Suprapubic skin (tissue), 4 donors: ENCODE data around the gene LDHB. TPM values are rescaled to one million over a fixed set of nuclear protein-coding genes. Genes with fewer than 3 reads are reported as not detected.
"Not testable (repeated sequence)": the region's sequence is repeated elsewhere in the genome, so short reads cannot be mapped to it uniquely, and the experiment has no call there.

Source experiments
- DNase-seq, 2 donors: peaks; one replicate each; pipeline ENCODE4 v3.0.0-alpha.2; 2019; ENCODE audit warnings: low spot score in 2 of 2
- H3K27ac ChIP-seq: fragments of 200-600 bp; sonication (generic); one replicate; pipeline ENCODE4 v1.5.1; 2019
- H3K27me3 ChIP-seq: fragments of 200-600 bp; sonication (generic); one replicate; pipeline ENCODE4 v1.5.1; 2019
- H3K36me3 ChIP-seq: fragments of 200-600 bp; sonication (generic); one replicate; pipeline ENCODE4 v1.5.1; 2019
- H3K4me1 ChIP-seq: fragments of 200-600 bp; sonication (generic); one replicate; pipeline ENCODE4 v1.5.1; 2019
- H3K4me3 ChIP-seq: fragments of 200-600 bp; sonication (generic); one replicate; pipeline ENCODE4 v1.5.1; 2019; ENCODE audit warnings: mild to moderate bottlenecking
- H3K9me3 ChIP-seq: fragments of 200-600 bp; sonication (generic); one replicate; pipeline ENCODE4 v1.5.1; 2019
- CTCF ChIP-seq, 2 donors: fragments of 200-600 bp in 1 of 2; fragments of 450-650 bp in 1 of 2; sonication (generic) in 1 of 2; IDR thresholded peaks; one replicate each; pipeline ENCODE4 v1.5.1; 2016 to 2019; ENCODE audit warnings: antibody characterized with exemption in 2 of 2, mild to moderate bottlenecking in 1 of 2, moderate library complexity in 1 of 2
- EP300 ChIP-seq: sonication (generic); formaldehyde crosslinking; IDR thresholded peaks from one replicate; pipeline ENCODE4 v1.6.1; 2017; ENCODE audit warnings: antibody characterized with exemption
- POLR2A ChIP-seq, 2 donors: fragments of 450-650 bp; IDR thresholded peaks; one replicate each; pipeline ENCODE4 v1.6.1; 2017; ENCODE audit warnings: antibody characterized with exemption in 2 of 2, mild to moderate bottlenecking in 2 of 2, moderate library complexity in 2 of 2
- POLR2AphosphoS5 ChIP-seq, 3 donors: sonication (generic); formaldehyde crosslinking; IDR thresholded peaks; one replicate each; pipeline ENCODE4 v1.6.1; 2017; ENCODE audit warnings: antibody characterized with exemption in 3 of 3
- WGBS: methylation state at CpG from one replicate; pipeline ENCODE4 v1.1.5; 2018; 5-methylcytosine and 5-hydroxymethylcytosine counted together
- total RNA-seq, 4 donors: library from RNA; depleted of rRNA; stranded (reverse); fragments of >200 nt; gene quantifications; one replicate each; pipeline ENCODE4 v1.1.0, GENCODE V29; 2016

Gene LDHB
- total RNA-seq, 4 donors from 2014 or later = 49.9 to 79.9 (median 71.2) TPM

DNA sequence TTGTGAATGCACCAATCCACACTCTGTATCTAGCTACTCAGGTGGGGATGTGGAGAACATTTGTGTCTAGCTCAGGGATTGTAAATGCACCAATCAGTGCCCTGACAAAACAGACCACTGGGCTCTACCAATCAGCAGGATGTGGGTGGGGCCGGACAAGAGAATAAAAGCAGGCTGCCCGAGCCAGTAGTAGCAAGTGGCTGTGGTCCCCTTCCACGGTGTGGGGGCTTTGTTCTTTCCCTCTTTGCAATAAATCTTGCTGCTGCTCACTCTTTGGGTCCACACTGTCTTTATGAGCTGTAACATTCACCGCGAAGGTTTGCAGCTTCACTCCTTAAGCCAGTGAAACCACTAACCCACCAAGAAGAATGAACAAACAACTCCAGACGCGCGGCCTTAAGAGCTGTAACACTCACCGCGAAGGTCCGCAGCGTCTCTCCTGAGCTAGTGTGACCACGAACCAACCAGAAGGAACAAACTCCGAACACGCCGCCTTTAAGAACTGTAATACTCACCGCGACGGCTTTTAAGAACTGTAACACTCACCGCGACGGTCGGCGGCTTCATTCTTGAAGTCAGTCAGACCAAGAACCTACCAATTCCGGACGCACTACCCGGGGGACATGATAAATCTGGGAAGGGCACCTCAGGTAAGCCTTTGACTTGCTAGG lies 4.6 kb upstream of the LDHB start:
- TF ChIP-seq CTCF (IDR thresholded peaks at IDR 0.05) (no peak), EP300 (no peak), POLR2AphosphoS5 (IDR thresholded peaks at IDR 0.05) (no peak), POLR2A (IDR thresholded peaks at IDR 0.05) (no peak)
- DNase-seq = no peak
- Histone ChIP-seq H3K4me3 (no peak overlapping the region), H3K27ac (no peak overlapping the region), H3K27me3 (no peaks in the 10 kb centered on the region), H3K36me3 (no peaks in the 10 kb centered on the region), H3K9me3 (no peaks in the 10 kb centered on the region), H3K4me1 (peaks cover 9% of the 10 kb centered on the region)
- WGBS = 93% methylated on average over 27 of the region's 27 CpGs

DNA sequence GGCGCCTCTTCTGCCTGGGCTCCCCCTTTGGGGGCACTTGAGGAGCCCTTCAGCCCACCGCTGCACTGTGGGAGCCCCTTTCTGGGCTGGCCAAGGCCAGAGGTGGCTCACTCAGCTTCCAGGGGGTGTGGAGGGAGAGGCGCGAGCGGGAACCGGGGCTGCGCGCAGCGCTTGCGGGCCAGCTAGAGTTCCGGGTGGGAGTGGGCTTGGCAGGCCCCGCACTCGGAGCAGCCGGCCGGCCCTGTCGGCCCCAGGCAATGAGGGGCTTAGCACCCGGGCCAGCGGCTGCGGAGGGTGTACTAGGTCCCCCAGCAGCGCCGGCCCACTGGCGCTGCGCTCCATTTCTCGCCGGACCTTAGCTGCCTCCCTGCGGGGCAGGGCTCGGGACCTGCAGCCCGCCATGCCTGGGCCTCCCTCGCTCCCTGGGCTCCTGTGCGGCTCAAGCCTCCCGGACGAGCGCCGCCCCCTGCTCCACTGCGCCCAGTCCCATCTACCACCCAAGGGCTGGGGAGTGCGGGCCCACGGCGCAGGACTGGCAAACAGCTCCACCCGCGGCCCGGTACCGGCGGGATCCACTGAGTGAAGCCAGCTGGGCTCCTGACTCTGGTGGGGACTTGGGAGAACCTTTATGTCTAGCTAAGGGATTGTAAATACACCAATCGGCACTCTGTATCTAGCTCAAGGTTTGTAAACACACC lies 3.9 kb upstream of the LDHB start:
- WGBS = 96% methylated on average over 12 of the region's 44 CpGs

DNA sequence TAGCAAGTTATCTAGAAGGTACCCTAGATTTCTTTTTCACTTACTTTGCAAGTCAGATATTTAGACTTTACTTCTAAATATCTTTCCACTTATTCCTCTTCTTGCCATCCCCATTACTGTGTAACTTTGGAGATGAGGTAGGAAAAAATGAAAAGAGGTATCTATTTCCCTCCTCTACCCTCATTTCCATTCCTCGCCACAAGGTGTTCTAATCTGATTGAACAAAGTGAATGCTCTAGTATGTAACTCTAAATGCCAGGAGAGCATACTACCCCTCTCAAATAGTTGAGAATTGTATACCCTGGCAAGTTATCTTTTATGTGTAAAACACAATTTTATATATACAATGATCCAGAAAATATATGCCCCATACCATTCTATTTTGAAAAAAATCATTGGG lies 1.7 kb upstream of the LDHB start:
- DNase-seq = no peak
- Histone ChIP-seq H3K27me3 (no peaks in the 10 kb centered on the region), H3K4me3 (no peak overlapping the region), H3K4me1 (peaks cover 22% of the 10 kb centered on the region), H3K36me3 (peaks cover 3% of the 10 kb centered on the region), H3K27ac (no peak overlapping the region), H3K9me3 (no peaks in the 10 kb centered on the region)
- WGBS = 54% methylated on average over 1 of the region's 1 CpG
- TF ChIP-seq CTCF (IDR thresholded peaks at IDR 0.05) = no peak

More for the DNA sequence above, 3.9 kb upstream of the LDHB start:
- not testable (repeated sequence) for H3K4me3 ChIP-seq, H3K27ac ChIP-seq, DNase-seq, H3K27me3 ChIP-seq, H3K9me3 ChIP-seq, H3K36me3 ChIP-seq
- H3K4me1 ChIP-seq = peaks cover 16% of the 10 kb centered on the region

DNA sequence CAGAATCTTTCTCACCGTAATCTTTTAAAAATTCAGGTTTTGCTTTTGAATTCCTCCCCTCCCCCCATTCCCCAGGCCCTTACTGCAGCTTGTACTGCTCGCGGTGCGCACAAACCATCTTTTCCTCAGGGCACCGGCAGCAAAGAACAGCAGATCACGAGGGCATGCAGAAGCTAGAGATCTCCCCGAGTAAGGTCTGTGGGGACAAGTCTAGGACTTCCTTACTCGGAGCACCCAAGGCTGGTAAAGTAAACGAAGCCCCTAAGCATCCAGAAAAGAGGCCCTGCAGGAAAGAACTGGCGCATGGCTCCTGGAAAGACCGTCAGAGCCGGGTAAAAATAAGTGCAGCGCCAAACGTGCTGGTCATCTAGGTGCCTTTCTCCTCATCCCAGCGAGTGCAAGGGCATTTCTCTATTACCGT lies 727 bp downstream of the LDHB start:
- peak overlapping the region; percentile 82 for H3K27ac ChIP-seq
- peaks cover 14% of the 10 kb centered on the region for H3K36me3 ChIP-seq
- no peaks in the 10 kb centered on the region for H3K27me3 ChIP-seq
- no peak for DNase-seq
- H3K4me1 ChIP-seq = peaks cover 22% of the 10 kb centered on the region
- under 1% methylated on average over 16 of the region's 16 CpGs for WGBS
- peak overlapping the region; percentile 85 for H3K4me3 ChIP-seq
- H3K9me3 ChIP-seq = no peaks in the 10 kb centered on the region
- TF ChIP-seq CTCF (IDR thresholded peaks at IDR 0.05) (no peak), EP300 (no peak), POLR2A (IDR thresholded peaks at IDR 0.05) (no peak), POLR2AphosphoS5 (IDR thresholded peaks at IDR 0.05) (no peak)

- H3K27ac ChIP-seq = no peak overlapping the region
- peaks cover 22% of the 10 kb centered on the region for H3K4me1 ChIP-seq
- no peaks in the 10 kb centered on the region for H3K27me3 ChIP-seq
- 72% methylated on average over 4 of the region's 4 CpGs for WGBS
- no peak overlapping the region for H3K4me3 ChIP-seq
- peaks cover 22% of the 10 kb centered on the region for H3K36me3 ChIP-seq
- no peak for DNase-seq
- TF ChIP-seq POLR2AphosphoS5 (IDR thresholded peaks at IDR 0.05) (no peak), CTCF (IDR thresholded peaks at IDR 0.05) (no peak), POLR2A (IDR thresholded peaks at IDR 0.05) (no peak), EP300 (no peak)
- H3K9me3 ChIP-seq = no peaks in the 10 kb centered on the region
These were observed 2.1 kb downstream of the LDHB start for GRCh38 chr12:21655591-21655990.
